H1 (cell line): ENCODE results near the gene POP7. TPM values are rescaled to one million over a fixed set of nuclear protein-coding genes. Genes with fewer than 3 reads are reported as not detected.

Experiments
- GABPA ChIP-seq: IDR thresholded peaks from 2 replicates; pipeline ENCODE4 v1.6.1; 2011; ENCODE audit warnings: mild to moderate bottlenecking, low read length, moderate library complexity, borderline replicate concordance; ENCODE audit not compliant: insufficient read depth
- KDM1A ChIP-seq: fragments of 200-600, 300-600 bp; sonication (generic); IDR thresholded peaks from 2 replicates; pipeline ENCODE4 v1.7.1; 2016; ENCODE audit warnings: mild to moderate bottlenecking, low read length, borderline replicate concordance
- POLR2A ChIP-seq, 2 experiments: IDR thresholded peaks; 1 replicate in 1 of 2; 2 replicates in 1 of 2; pipeline ENCODE4 v1.6.1; 2011; ENCODE audit warnings: low read depth in 2 of 2, low read length in 2 of 2, mild to moderate bottlenecking in 2 of 2; ENCODE audit errors: control extremely low read depth in 1 of 2
- RXRA ChIP-seq: IDR thresholded peaks from 2 replicates; pipeline ENCODE4 v1.6.1; 2011; ENCODE audit warnings: low read depth, mild to moderate bottlenecking, low read length, moderate library complexity; ENCODE audit not compliant: insufficient read depth
- SP4 ChIP-seq: IDR thresholded peaks from 2 replicates; pipeline ENCODE4 v1.6.1; 2012; ENCODE audit warnings: low read length, inconsistent platforms
- polyA plus RNA-seq, 7 experiments: library from polyadenylated mRNA; depleted of rRNA in 3 of 7; stranded (reverse) in 5 of 7; unstranded in 2 of 7; fragments of >200 nt in 5 of 7; fragments of 200-250 nt in 2 of 7; gene quantifications; 1 replicate in 5 of 7; 2 replicates in 1 of 7; 4 replicates in 1 of 7; pipeline versions ENCODE4 v1.2.1 to v1.2.3, GENCODE V29; 2011 to 2013; ENCODE audit warnings: missing spikeins in 2 of 7, mixed read lengths in 2 of 7
- total RNA-seq: library from RNA; stranded (reverse); fragmentation: NEBNext Ultra II Directional; extraction: Animal tissue kit (Norgen Biotek cat#: 25700); gene quantifications from 2 replicates; pipeline ENCODE4 v1.2.1, GENCODE V29; 2021
- TF ChIP-seq, protein P1 (sequence below): IDR thresholded peaks from 2 replicates; pipeline ENCODE4 v1.6.1; 2012; ENCODE audit warnings: inconsistent platforms
- TF ChIP-seq, protein P2 (sequence below): IDR thresholded peaks from 2 replicates; pipeline ENCODE4 v1.6.1; 2012; ENCODE audit warnings: inconsistent platforms
- TF ChIP-seq, protein P3 (sequence below), 3 experiments: IDR thresholded peaks; 1 replicate in 2 of 3; 2 replicates in 1 of 3; pipeline versions ENCODE4 v1.5.1 to v1.6.1; 2011; ENCODE audit warnings: low read length in 3 of 3, mild to moderate bottlenecking in 3 of 3, inconsistent platforms in 2 of 3, low read depth in 1 of 3, moderate library complexity in 1 of 3; ENCODE audit not compliant: insufficient read depth in 1 of 3; ENCODE audit errors: control extremely low read depth in 1 of 3

Gene POP7
- total and polyA plus RNA-seq, 2 of the 8 experiments (the other 6 are each of a cell fraction or from before 2014, with no cell fraction given), result 92.5 to 135 TPM

- TF ChIP-seq, protein P1, sequence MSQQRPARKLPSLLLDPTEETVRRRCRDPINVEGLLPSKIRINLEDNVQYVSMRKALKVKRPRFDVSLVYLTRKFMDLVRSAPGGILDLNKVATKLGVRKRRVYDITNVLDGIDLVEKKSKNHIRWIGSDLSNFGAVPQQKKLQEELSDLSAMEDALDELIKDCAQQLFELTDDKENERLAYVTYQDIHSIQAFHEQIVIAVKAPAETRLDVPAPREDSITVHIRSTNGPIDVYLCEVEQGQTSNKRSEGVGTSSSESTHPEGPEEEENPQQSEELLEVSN, result peak; percentile 71
- TF ChIP-seq RXRA, result 0 out of 2 replicates have a peak, but pooled peaks have one; percentile 16
- 0 out of 2 replicates have a peak, but pooled peaks have one; percentile 50 for TF ChIP-seq GABPA
- TF ChIP-seq SP4, result 0 out of 2 replicates have a peak, but pooled peaks have one; percentile 50
- peak in 1 of 2 experiments; percentile 66; a peak in 1 of 3 replicates for TF ChIP-seq POLR2A (IDR thresholded peaks at IDR 0.05; ENCODE audit: control extremely low read depth in 1 of 2, low read depth in 2 of 2, low read length in 2 of 2)
- TF ChIP-seq, protein P2, sequence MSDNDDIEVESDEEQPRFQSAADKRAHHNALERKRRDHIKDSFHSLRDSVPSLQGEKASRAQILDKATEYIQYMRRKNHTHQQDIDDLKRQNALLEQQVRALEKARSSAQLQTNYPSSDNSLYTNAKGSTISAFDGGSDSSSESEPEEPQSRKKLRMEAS, result peak; percentile 71
- TF ChIP-seq, protein P3, sequence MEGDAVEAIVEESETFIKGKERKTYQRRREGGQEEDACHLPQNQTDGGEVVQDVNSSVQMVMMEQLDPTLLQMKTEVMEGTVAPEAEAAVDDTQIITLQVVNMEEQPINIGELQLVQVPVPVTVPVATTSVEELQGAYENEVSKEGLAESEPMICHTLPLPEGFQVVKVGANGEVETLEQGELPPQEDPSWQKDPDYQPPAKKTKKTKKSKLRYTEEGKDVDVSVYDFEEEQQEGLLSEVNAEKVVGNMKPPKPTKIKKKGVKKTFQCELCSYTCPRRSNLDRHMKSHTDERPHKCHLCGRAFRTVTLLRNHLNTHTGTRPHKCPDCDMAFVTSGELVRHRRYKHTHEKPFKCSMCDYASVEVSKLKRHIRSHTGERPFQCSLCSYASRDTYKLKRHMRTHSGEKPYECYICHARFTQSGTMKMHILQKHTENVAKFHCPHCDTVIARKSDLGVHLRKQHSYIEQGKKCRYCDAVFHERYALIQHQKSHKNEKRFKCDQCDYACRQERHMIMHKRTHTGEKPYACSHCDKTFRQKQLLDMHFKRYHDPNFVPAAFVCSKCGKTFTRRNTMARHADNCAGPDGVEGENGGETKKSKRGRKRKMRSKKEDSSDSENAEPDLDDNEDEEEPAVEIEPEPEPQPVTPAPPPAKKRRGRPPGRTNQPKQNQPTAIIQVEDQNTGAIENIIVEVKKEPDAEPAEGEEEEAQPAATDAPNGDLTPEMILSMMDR (IDR thresholded peaks at IDR 0.05; ENCODE audit: control extremely low read depth in 1 of 3, insufficient read depth in 1 of 3, low read depth in 1 of 3, low read length in 3 of 3), result peak in 2 of 3 experiments; percentile 87 to 93; a peak in 3 of 4 replicates
- TF ChIP-seq KDM1A, result no peak
These were observed 14.0 kb upstream of the POP7 start (continued) for GRCh38 chr7:100691676-100692577.
